Naive B cell (primary cell): ENCODE data around the gene OR10V1. TPM values are rescaled to one million over a fixed set of nuclear protein-coding genes. Genes with fewer than 3 reads are reported as not detected.

Source experiments
- ATAC-seq, 2 donors: fragments of 150-1000 bp; cut with Tn5 transposase; 2 replicates each; pipeline ENCODE4 v1.10.0; 2021; ENCODE audit warnings: low read depth in 2 of 2, mild to moderate bottlenecking in 2 of 2, moderate library complexity in 2 of 2
- DNase-seq: peaks from one replicate; pipeline ENCODE4 v3.0.0; 2022
- H3K27ac Mint-ChIP-seq, 6 donors: one replicate each; pipeline ENCODE4 v1.8.0; 2020 to 2022; ENCODE audit warnings: mild to moderate bottlenecking in 6 of 6, mixed read lengths in 6 of 6, moderate library complexity in 5 of 6, inconsistent platforms in 2 of 6
- H3K27me3 Mint-ChIP-seq, 3 donors: one replicate each; pipeline ENCODE4 v1.8.0; 2021 to 2022; ENCODE audit warnings: mixed read lengths in 3 of 3, mild to moderate bottlenecking in 1 of 3
- H3K36me3 Mint-ChIP-seq, 2 donors: one replicate each; pipeline ENCODE4 v1.8.0; 2020 to 2022; ENCODE audit warnings: mixed read lengths in 2 of 2, inconsistent platforms in 1 of 2, mild to moderate bottlenecking in 1 of 2
- H3K4me1 Mint-ChIP-seq, 3 donors: one replicate each; pipeline ENCODE4 v1.8.0; 2020 to 2022; ENCODE audit warnings: mixed read lengths in 3 of 3, inconsistent platforms in 1 of 3, mild to moderate bottlenecking in 1 of 3, moderate library complexity in 1 of 3
- H3K4me3 Mint-ChIP-seq, 8 donors: one replicate each; pipeline ENCODE4 v1.8.0; 2020 to 2022; ENCODE audit warnings: mild to moderate bottlenecking in 8 of 8, mixed read lengths in 8 of 8, moderate library complexity in 8 of 8, inconsistent platforms in 2 of 8
- H3K9me3 Mint-ChIP-seq, 7 donors: one replicate each; pipeline ENCODE4 v1.8.0; 2020 to 2022; ENCODE audit warnings: mixed read lengths in 7 of 7, mild to moderate bottlenecking in 5 of 7, inconsistent platforms in 2 of 7, moderate library complexity in 1 of 7
- polyA plus RNA-seq, 6 donors: library from polyadenylated mRNA; unstranded; fragments of 300-500 nt; fragmentation: Illumina TruSeq; gene quantifications; one replicate each; pipeline ENCODE4 v1.2.3, GENCODE V29; 2021; ENCODE audit warnings: low read depth in 6 of 6

The OR10V1 gene
- polyA plus RNA-seq, 6 donors from 2014 or later: not detected

- H3K27me3 Mint-ChIP-seq: no peaks in the 10 kb centered on the region
- H3K27ac Mint-ChIP-seq: peak overlapping the region in 1 of 6 donors; percentile 26
- H3K4me1 Mint-ChIP-seq: peaks cover 24 to 35% (median 28%) of the 10 kb centered on the region in 3 donors
- DNase-seq (no peak), ATAC-seq (no peak)
- no peaks in the 10 kb centered on the region for H3K9me3 Mint-ChIP-seq
- H3K4me3 Mint-ChIP-seq: peak overlapping the region in 1 of 8 donors; percentile 97
- H3K36me3 Mint-ChIP-seq: no peaks in the 10 kb centered on the region
Measured at GRCh38 chr11:59671471-59671870, 42.2 kb downstream of the OR10V1 start.

- ATAC-seq: no peak
- H3K4me3 Mint-ChIP-seq: peak overlapping the region; percentile 94 to 99 (median 98)
- H3K27me3 Mint-ChIP-seq: no peaks in the 10 kb centered on the region
- DNase-seq: no peak
- H3K4me1 Mint-ChIP-seq: peaks cover 31 to 46% (median 35%) of the 10 kb centered on the region in 3 donors
- H3K9me3 Mint-ChIP-seq: no peaks in the 10 kb centered on the region
- H3K36me3 Mint-ChIP-seq: peaks cover 0 to 6% of the 10 kb centered on the region in 2 donors
- H3K27ac Mint-ChIP-seq: peak overlapping the region; percentile 99 to 100 (median 100)
Measured at GRCh38 chr11:59669611-59670009, 44.0 kb downstream of the OR10V1 start.

DNA sequence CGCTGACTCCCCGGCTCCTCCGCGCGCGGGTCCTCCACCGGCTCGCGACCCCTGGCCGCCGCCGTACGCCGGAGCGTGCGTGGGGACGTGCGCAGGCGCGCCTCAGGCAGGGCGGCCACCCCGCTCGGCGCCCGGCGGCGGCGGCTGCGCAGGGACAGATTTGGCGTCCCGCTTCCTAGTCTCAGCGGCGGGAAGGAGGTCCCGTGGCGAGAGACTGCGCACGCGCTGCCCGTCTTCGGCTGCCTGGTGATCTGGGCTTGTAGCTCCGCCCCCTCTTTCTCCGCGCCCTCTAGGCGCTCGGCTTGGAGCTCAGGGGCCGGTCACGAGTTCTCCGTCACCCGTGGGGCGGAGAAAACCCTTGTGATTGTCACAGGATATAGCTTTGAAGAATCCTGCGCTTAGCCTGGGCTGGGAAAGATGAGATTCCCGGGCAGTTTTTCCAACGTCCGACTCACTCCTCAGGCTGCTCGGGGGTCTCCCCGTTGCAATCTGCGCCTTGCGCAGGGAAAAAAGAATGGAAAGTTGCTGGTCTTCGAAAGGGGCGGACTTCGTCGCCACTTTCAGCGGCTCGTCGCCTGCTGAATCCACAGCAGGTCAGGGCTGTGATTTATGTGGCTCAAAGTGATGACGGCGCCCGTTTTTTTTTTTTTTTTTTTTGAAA lies 44.6 kb downstream of the OR10V1 start, which contains the start of gene PATL1:
TSS of gene PATL1 (minus strand) at position 88 of the 661 bp plus-strand sequence. CDS start 142 bp downstream, outside the sequence.
- Mint-ChIP-seq H3K27me3 (no peaks in the 10 kb centered on the region), H3K27ac (peak within 1 kb of the TSS; percentile 99 to 100 (median 100)), H3K36me3 (peaks cover 0 to 6% of the 10 kb centered on the region in 2 donors), H3K4me3 (peak within 1 kb of the TSS; percentile 94 to 99 (median 98)), H3K4me1 (peaks cover 31 to 47% (median 35%) of the 10 kb centered on the region in 3 donors), H3K9me3 (no peaks in the 10 kb centered on the region)
- ATAC-seq (peak; percentile 80 to 81), DNase-seq (peak; percentile 99)

- Mint-ChIP-seq H3K4me3 (peak overlapping the region; percentile 86 to 99 (median 97)), H3K9me3 (no peaks in the 10 kb centered on the region), H3K27ac (peak overlapping the region; percentile 92 to 100 (median 98)), H3K27me3 (no peaks in the 10 kb centered on the region), H3K4me1 (peaks cover 31 to 47% (median 35%) of the 10 kb centered on the region in 3 donors), H3K36me3 (peaks cover 0 to 6% of the 10 kb centered on the region in 2 donors)
- ATAC-seq (peak; percentile 47 to 50), DNase-seq (no peak)
Measured at GRCh38 chr11:59668188-59668949, 45.3 kb downstream of the OR10V1 start.

DNA sequence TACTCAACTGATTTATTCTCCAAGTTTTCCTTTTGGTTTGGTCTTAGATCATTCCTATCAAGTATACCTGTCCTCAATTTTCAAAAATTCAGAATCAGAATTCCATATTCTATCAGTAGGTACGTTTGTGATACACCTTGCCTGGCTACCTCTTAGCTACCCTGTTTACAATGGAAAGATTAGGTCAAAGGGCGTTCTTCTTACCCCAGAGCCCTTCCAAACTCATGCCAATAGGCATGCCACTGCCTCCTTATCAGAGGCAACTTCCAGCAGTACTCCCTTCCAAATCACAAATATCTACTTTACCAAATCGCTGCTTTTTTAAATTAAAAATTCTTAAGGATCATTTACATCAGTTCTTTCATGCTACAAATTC lies 45.8 kb downstream of the OR10V1 start:
- H3K36me3 Mint-ChIP-seq: peaks cover 0 to 6% of the 10 kb centered on the region in 2 donors
- H3K9me3 Mint-ChIP-seq: no peaks in the 10 kb centered on the region
- peak overlapping the region; percentile 86 to 99 (median 97) for H3K4me3 Mint-ChIP-seq
- no peaks in the 10 kb centered on the region for H3K27me3 Mint-ChIP-seq
- ATAC-seq: no peak
- peaks cover 31 to 47% (median 35%) of the 10 kb centered on the region in 3 donors for H3K4me1 Mint-ChIP-seq
- H3K27ac Mint-ChIP-seq: peak overlapping the region; percentile 92 to 100 (median 98)
- no peak for DNase-seq

DNA sequence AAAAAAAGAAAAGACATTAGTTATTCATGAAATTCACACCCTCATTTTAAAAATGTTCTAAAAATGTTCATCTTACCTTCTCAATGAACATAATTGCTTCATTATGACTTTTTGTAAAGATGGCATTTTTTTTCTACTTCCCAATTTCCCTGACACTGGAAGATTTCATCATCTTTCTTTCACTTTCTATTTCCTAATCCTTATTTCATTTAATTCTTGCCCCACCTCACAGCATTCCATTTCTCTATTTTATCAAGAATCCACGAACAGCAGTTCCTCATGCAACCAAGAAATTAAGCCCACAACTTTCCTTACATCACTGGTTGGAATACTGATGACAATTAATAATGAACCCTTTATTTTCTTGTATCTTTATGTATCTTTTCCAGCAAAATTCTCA lies 46.7 kb downstream of the OR10V1 start:
- Mint-ChIP-seq H3K4me1 (peaks cover 31 to 47% (median 35%) of the 10 kb centered on the region in 3 donors), H3K27me3 (no peaks in the 10 kb centered on the region), H3K4me3 (peak overlapping the region in 5 of 8 donors; percentile 10 to 98 (median 92)), H3K36me3 (peaks cover 0 to 6% of the 10 kb centered on the region in 2 donors), H3K9me3 (no peaks in the 10 kb centered on the region), H3K27ac (peak overlapping the region; percentile 25 to 99 (median 89))
- ATAC-seq (no peak), DNase-seq (no peak)

Other genes starting within 250 kb of the OR10V1 start
- gene OR4D10, start 240.5 kb downstream of the OR10V1 start, polyA plus RNA-seq: not detected
- not detected for gene OR4D11, start 210.3 kb downstream of the OR10V1 start, polyA plus RNA-seq
- not detected for gene OR4D9, start 202.3 kb downstream of the OR10V1 start, polyA plus RNA-seq
- gene OSBP, start 98.1 kb downstream of the OR10V1 start, polyA plus RNA-seq: 10 to 100 TPM; 20.4 to 34.4 (median 27.5) TPM
- 10 to 100 TPM in 1 of 6 donors, 1 to 10 TPM in 5; 3.3 to 11.9 (median 6.2) TPM for gene PATL1, start 44.8 kb downstream of the OR10V1 start, polyA plus RNA-seq
- gene STX3, start 41.5 kb upstream of the OR10V1 start, polyA plus RNA-seq: 1 to 10 TPM; 3.8 to 7.2 (median 5.7) TPM
- 10 to 100 TPM; 61.8 to 95.9 (median 84.3) TPM for gene MRPL16, start 96.9 kb upstream of the OR10V1 start, polyA plus RNA-seq
- not detected for gene CBLIF, start 131.7 kb upstream of the OR10V1 start, polyA plus RNA-seq
- not detected for gene TCN1, start 152.6 kb upstream of the OR10V1 start, polyA plus RNA-seq
- gene OOSP3, start 164.9 kb upstream of the OR10V1 start, polyA plus RNA-seq: not detected
- gene OOSP1, start 224.6 kb upstream of the OR10V1 start, polyA plus RNA-seq: not detected